Keratinocyte (primary cell): ENCODE results near the gene HIP1. TPM values are rescaled to one million over a fixed set of nuclear protein-coding genes. Genes with fewer than 3 reads are reported as not detected.

Experiments used
- DNase-seq: peaks from one replicate; pipeline ENCODE4 v3.0.0-alpha.2; 2011; ENCODE audit warnings: low read depth, missing footprints, low spot score
- FAIRE-seq: peaks from 2 replicates; lab custom pipeline; 2011; peaks lifted over from hg19 to GRCh38; lab: Jason Lieb, UNC
- H2AFZ ChIP-seq: 2 replicates; pipeline ENCODE4 v1.6.0; 2012; ENCODE audit warnings: low read length, control low read depth, inconsistent platforms; ENCODE audit not compliant: control insufficient read depth
- H3K27ac ChIP-seq: 2 replicates; pipeline ENCODE4 v1.5.1; 2011; ENCODE audit warnings: low read length; ENCODE audit not compliant: control insufficient read depth, insufficient read depth
- H3K27me3 ChIP-seq: 3 replicates; pipeline ENCODE4 v1.6.0; 2011; ENCODE audit warnings: low read length; ENCODE audit not compliant: control insufficient read depth, insufficient read depth; ENCODE audit errors: extremely low read depth
- H3K36me3 ChIP-seq, 2 experiments: 2 replicates in 1 of 2; 3 replicates in 1 of 2; pipeline ENCODE4 v1.5.1; 2011; ENCODE audit warnings: low read length in 2 of 2, mild to moderate bottlenecking in 1 of 2; ENCODE audit not compliant: control insufficient read depth in 2 of 2, insufficient read depth in 2 of 2; ENCODE audit errors: extremely low read depth in 1 of 2
- H3K4me1 ChIP-seq: 3 replicates; pipeline ENCODE4 v1.5.1; 2011; ENCODE audit warnings: low read length; ENCODE audit not compliant: control insufficient read depth, insufficient read depth; ENCODE audit errors: extremely low read depth
- H3K4me2 ChIP-seq: 3 replicates; pipeline ENCODE4 v1.6.0; 2011; ENCODE audit warnings: low read depth, low read length; ENCODE audit not compliant: control insufficient read depth, insufficient read depth; ENCODE audit errors: extremely low read depth
- H3K4me3 ChIP-seq, 3 experiments: fragments of 200-600 bp in 1 of 3; sonication (generic) in 1 of 3; 2 replicates in 2 of 3; 3 replicates in 1 of 3; pipeline ENCODE4 v1.5.1; 2011 to 2016; ENCODE audit warnings: low read length in 3 of 3, mild to moderate bottlenecking in 3 of 3, control low read depth in 2 of 3, inconsistent platforms in 1 of 3, low read depth in 1 of 3, mixed read lengths in 1 of 3, mixed run types in 1 of 3, moderate library complexity in 1 of 3; ENCODE audit not compliant: control insufficient read depth in 2 of 3, insufficient read depth in 2 of 3; ENCODE audit errors: extremely low read depth in 1 of 3
- H3K79me2 ChIP-seq: 2 replicates; pipeline ENCODE4 v1.6.0; 2012; ENCODE audit warnings: low read length; ENCODE audit not compliant: control insufficient read depth, insufficient read depth
- H3K9ac ChIP-seq: 3 replicates; pipeline ENCODE4 v1.6.0; 2011; ENCODE audit warnings: low read length; ENCODE audit not compliant: control insufficient read depth, insufficient read depth; ENCODE audit errors: extremely low read depth
- H3K9me1 ChIP-seq: 3 replicates; pipeline ENCODE4 v1.6.0; 2011; ENCODE audit warnings: low read length; ENCODE audit not compliant: control insufficient read depth, insufficient read depth; ENCODE audit errors: extremely low read depth
- H3K9me3 ChIP-seq: 2 replicates; pipeline ENCODE4 v1.5.1; 2012; ENCODE audit warnings: low read depth, low read length; ENCODE audit not compliant: control insufficient read depth
- H4K20me1 ChIP-seq: 3 replicates; pipeline ENCODE4 v1.6.0; 2011; ENCODE audit warnings: low read length; ENCODE audit not compliant: control insufficient read depth, insufficient read depth; ENCODE audit errors: extremely low read depth
- CTCF ChIP-seq, 3 experiments: IDR thresholded peaks in 1 of 3; conservative IDR thresholded peaks in 1 of 3; optimal IDR thresholded peaks in 1 of 3; 2 replicates in 2 of 3; 3 replicates in 1 of 3; pipeline versions ENCODE3 to v1.5.1; 2011; ENCODE audit warnings: low read length in 3 of 3, mild to moderate bottlenecking in 3 of 3, moderate library complexity in 2 of 3, control low read depth in 1 of 3, inconsistent platforms in 1 of 3; ENCODE audit not compliant: insufficient read depth in 2 of 3; ENCODE audit errors: extremely low read depth in 1 of 3
- EZH2 ChIP-seq: IDR thresholded peaks from one replicate; pipeline ENCODE4 v1.6.1; 2012; ENCODE audit warnings: inconsistent platforms, mild to moderate bottlenecking, low read length, moderate library complexity
- dilution Hi-C: fragments of 300-500 bp; cut with MboI; formaldehyde crosslinking; loops from one replicate; pipeline ENCODE4 v1.7.0; 2020; ENCODE audit warnings: low sequenced_read_pairs; ENCODE audit not compliant: extremely low pct_ligation_motif_present
- polyA plus RNA-seq, 5 experiments: library from polyadenylated mRNA; depleted of rRNA in 3 of 5; stranded (reverse) in 3 of 5; stranded (forward) in 1 of 5; unstranded in 1 of 5; fragments of >200 nt; gene quantifications; 1 replicate in 1 of 5; 2 replicates in 3 of 5; 3 replicates in 1 of 5; pipeline versions ENCODE4 v1.2.1 to v1.2.3, GENCODE V29; 2011 to 2012; ENCODE audit warnings: missing spikeins in 2 of 5, low read depth in 1 of 5, low replicate concordance in 1 of 5

The HIP1 gene
- polyA plus RNA-seq, 1 donor (not counting 4 experiments of a cell fraction or from before 2014, with no cell fraction given), result 5.0 TPM

- no peaks in the 10 kb centered on the region for H3K27me3 ChIP-seq
- DNase-seq (no peak), FAIRE-seq (no peak)
- H4K20me1 ChIP-seq, result no peaks in the 10 kb centered on the region
- dilution Hi-C loops, result no loop called here
- no peak overlapping the region for H3K4me3 ChIP-seq
- H2AFZ ChIP-seq, result no peak overlapping the region
- H3K79me2 ChIP-seq, result no peaks in the 10 kb centered on the region
- no peaks in the 10 kb centered on the region for H3K9me3 ChIP-seq
- no peak overlapping the region for H3K9ac ChIP-seq
- no peak overlapping the region for H3K4me2 ChIP-seq
- no peak overlapping the region for H3K27ac ChIP-seq
- H3K4me1 ChIP-seq, result no peaks in the 10 kb centered on the region
- TF ChIP-seq EZH2 (no peak), CTCF (optimal IDR thresholded peaks at IDR 0.05 in 1 of 3, IDR thresholded peaks at IDR 0.05 in 1 of 3, conservative IDR thresholded peaks at IDR 0.05 in 1 of 3; ENCODE audit: extremely low read depth in 1 of 3, insufficient read depth in 2 of 3, low read length in 3 of 3) (no peak)
- no peaks in the 10 kb centered on the region for H3K9me1 ChIP-seq
- H3K36me3 ChIP-seq, result no peaks in the 10 kb centered on the region
These were observed 36.2 kb downstream of the HIP1 start for GRCh38 chr7:75702515-75702914.

GRCh38 chr7:75699993-75700392, 38.7 kb downstream of the HIP1 start:
- TF ChIP-seq CTCF (optimal IDR thresholded peaks at IDR 0.05 in 1 of 3, IDR thresholded peaks at IDR 0.05 in 1 of 3, conservative IDR thresholded peaks at IDR 0.05 in 1 of 3; ENCODE audit: extremely low read depth in 1 of 3, insufficient read depth in 2 of 3, low read length in 3 of 3) (no peak), EZH2 (no peak)
- Histone ChIP-seq H3K27me3 (no peaks in the 10 kb centered on the region), H3K27ac (no peak overlapping the region), H4K20me1 (no peaks in the 10 kb centered on the region), H3K9ac (no peak overlapping the region), H3K79me2 (no peaks in the 10 kb centered on the region), H3K4me1 (no peaks in the 10 kb centered on the region), H3K9me1 (no peaks in the 10 kb centered on the region), H3K36me3 (no peaks in the 10 kb centered on the region), H3K4me2 (no peak overlapping the region), H3K4me3 (no peak overlapping the region), H2AFZ (no peak overlapping the region), H3K9me3 (no peaks in the 10 kb centered on the region)
- dilution Hi-C loops, result no loop called here
- no peak for DNase-seq
- FAIRE-seq, result no peak
